ENCODE data around the gene C1orf116.
"Not testable (repeated sequence)": the region's sequence is repeated elsewhere in the genome, so short reads cannot be mapped to it uniquely, and the experiment has no call there.

The C1orf116 gene

DNA sequence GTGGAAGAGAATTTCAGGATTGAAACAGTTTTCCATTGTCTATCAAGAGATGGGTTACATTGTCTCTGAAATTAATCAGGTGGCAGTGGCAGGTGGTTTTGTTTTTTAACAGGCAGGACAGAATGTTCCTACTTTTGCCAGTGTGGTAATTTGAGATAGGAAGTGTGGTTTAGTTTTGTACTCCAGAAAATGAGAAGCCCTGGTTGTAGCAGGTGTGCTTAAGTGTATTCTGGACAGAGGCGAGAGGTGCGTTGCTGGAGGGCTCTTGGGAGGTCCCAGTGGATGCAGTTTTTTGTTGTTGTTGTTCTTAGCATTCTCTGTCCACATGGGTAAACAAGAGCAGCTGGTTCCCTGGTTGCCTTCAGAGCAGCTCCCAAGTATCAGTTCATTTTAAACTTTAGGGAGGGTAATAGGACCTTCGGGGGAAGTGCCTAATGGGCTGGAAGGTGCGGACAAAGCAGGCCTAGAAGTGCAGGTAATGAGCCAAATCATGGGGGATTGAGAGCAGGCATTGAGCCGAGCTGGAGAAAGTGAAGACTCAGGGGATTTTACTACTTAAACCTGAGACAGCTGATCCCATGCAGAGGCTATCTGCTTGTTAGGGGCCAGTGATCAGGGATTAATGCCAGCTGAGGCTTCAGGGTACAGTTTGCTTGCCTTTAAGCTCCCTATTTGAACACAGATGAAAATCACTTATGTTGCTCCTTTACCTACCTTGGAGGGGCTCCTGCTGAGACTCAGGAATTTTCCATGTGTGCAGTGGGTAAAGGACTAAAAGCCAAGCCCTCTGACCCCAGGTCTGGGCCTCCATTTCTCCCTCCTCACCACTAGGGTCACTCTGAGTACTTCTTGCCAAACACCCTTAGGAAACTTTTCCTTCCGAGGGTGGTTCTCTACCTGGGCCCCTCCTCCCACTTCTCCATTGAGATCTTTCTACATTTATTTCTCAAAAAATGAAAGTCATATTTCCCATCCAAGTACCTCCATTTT lies 26.6 kb upstream of the C1orf116 start:
- DNase-seq (ENCODE audit: low read depth), result no peak

DNA sequence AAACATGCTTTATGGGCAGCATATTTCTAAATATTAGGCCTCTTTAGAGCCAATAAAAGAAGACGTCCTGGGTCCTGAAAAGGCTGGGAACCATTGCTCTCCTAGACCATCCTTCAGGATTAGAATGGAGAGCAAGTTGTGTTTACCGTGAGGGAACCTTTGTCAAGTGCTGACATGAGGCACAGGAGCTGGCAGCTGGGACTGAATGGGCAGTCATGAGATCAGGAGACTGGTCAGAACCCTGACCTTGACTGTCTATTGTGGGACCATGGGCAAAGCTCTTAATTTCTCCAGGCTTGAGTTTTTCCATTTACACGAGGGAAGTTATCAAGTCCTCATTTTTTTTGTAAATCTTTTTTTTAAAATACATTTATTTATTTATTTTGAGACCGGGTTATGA lies 25.7 kb upstream of the C1orf116 start:
- DNase-seq (ENCODE audit: low read depth), result no peak

- DNase-seq (ENCODE audit: low read depth), result no peak
Observed at GRCh38 chr1:207056673-207057072, 24.1 kb upstream of the C1orf116 start.

DNA sequence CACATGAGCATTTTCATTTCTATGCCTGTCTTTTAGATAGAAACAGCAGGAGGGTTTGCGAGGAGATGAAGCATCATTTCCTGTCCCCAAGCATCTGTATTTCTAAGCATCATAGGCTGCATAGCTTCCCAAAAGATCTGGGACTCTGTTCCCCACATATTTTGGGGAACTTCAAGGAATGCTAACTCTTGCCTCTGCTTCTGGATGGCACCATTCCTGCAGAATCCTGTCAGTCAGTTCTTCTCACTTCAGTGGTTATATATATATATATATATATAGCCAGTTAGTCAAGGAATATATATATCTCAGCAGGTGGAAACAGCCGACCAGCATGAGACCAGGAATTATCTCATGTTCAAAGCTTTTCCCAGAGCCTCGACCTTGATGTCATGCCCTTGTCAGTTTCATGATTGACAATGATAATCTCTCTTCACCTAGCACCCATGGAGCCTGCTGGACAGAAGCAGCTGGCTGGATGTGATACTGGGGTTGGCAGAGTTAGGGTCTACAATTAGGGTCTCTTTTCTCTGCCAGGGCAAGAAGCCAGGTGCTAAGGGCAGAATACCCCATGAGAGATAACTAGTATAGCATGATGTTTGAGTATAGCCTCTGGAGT lies 22.9 kb upstream of the C1orf116 start:
- DNase-seq (ENCODE audit: low read depth), result no peak

DNA sequence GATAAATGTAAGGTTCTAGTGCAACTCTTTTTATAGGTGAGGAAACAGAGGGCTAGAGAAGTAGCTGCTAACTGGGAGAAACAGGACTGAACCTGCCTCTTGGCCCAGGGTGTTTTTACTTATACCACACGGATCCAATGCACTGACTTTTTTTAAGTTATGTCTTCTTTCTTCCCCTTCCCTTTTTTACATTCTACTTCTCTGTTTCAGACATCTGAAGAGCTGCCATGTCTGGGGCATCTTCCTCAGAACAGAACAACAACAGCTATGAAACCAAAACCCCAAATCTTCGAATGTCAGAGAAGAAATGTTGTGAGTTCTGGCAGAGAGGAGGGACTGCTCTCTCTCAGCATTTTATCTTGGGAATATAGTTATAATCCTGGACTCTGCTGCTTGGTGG lies 21.9 kb upstream of the C1orf116 start:
- no peak for DNase-seq (ENCODE audit: low read depth)

DNA sequence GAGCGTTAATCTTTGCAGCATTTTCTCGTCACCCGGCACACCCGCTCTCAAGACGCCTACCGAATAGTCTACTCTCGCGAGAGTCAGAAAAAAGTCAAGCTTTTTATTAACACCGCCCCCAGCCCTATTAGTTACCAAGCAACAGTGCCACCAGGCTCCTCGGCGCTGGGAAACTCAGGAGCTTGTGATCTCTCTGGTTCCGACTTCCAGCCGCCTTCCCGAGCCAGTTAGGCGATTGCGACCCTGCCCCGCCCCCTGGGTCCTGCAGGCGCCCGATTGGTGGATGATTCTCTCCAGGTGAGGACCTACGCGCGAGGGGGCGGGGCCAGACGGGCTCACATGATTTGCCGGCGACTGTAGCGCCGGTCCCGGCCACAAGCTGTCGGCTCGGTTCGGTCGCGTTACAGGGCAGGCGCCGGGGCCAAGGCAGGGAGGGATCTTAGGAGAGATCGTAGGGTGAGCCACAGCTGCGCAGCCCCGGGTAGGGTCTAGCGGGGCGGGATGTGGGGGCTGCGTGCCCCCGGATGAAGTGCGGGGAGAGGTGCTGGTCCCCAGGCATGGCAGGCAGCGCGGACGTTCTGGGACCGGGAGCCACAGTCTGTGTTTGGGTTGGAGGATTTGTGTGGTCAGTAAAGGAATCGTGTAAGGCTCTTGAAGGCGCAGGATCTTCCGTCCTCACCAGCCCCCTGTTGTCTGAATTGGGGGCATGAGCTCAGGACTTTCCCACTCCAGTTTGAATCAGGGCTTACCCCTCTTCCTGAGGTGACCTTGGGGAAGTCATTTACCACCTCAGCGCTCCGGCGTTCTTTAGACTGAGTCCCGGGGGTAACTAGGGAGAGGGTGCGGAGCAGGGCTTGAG lies 20.6 kb upstream of the C1orf116 start, which contains the start of gene PFKFB2:
PFKFB2 (plus strand) TSS at position 365 of the 859 bp plus-strand sequence. CDS start 1,443 bp downstream, outside the sequence.
- DNase-seq (ENCODE audit: low read depth), result peak; percentile 92

DNA sequence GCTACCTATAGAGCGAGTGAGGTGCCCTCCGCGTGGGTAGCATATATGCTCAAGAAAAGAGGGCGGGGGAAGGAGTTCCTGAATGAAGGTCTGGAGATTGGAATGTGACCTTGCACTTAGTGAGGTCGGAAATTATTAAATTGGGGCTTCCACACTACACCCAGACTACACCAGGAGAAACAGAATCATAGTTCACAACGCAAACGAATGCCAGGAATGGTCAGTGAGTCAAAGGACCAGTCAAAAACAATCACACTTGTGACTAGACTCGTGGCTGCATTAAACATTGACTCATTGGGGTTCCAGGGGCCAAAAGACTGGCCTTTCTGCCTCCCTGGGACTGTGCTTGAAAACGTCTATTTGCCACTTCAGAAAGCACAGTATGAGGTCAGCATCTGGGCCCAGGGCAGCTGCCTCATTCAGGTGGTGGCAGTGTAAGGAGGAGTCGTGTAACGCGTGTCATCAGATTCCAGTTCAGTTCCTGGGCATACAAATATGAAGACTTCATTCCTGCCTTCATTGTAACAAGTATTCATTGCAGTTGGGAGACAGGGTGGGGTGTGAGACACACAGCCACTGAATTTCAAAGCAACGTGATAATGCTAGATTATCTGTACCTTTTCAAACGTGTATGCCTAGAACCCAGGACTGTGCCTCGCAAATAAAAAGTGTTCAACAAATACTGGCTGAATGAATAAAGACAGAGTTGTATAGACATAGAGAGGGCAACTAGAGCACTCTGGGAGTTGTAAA lies 18.8 kb upstream of the C1orf116 start, which contains the start of gene YOD1:
YOD1 (minus strand) TSS at position 18 of the 753 bp plus-strand sequence. CDS start 178 bp downstream, outside the sequence.
- DNase-seq (ENCODE audit: low read depth), result peak; percentile 70

DNA sequence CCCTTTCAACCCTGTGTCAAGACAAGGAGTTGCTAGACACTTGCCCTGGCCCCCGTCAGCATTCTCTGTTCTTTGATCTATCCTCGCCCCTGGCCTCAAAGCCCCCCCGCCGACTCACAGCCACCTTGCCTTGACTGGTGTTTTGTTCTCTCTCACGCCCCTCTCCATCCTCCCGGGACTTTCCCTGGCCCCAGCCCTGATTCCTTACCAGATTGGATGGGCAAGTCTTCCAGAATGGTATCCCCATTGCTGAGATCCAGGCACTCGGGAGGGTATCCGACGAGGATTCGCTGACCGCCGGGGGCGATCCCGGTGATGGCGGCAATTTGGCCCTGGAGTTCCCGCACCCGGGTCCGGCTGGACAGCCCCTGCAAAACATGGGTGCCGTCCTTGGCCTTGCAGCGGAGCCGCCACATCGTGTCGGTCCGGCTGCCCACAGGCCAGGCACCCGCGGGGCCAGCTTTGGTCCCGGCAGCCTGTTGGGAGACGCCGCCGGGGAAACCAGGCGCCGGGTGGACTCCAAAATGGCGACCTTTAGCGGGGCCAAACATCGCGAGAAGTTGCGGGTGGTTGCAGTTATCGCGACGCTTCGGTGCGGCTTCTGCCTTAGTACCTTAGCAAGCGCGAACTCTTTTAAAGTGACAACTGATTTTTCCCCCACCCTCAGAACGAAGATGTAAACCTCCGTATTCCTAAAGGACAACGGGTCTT lies 18.1 kb upstream of the C1orf116 start:
- DNase-seq (ENCODE audit: low read depth), result peak; percentile 91

- peak; percentile 64 for DNase-seq (ENCODE audit: low read depth)
Observed at GRCh38 chr1:207049974-207050391, 17.4 kb upstream of the C1orf116 start.

DNA sequence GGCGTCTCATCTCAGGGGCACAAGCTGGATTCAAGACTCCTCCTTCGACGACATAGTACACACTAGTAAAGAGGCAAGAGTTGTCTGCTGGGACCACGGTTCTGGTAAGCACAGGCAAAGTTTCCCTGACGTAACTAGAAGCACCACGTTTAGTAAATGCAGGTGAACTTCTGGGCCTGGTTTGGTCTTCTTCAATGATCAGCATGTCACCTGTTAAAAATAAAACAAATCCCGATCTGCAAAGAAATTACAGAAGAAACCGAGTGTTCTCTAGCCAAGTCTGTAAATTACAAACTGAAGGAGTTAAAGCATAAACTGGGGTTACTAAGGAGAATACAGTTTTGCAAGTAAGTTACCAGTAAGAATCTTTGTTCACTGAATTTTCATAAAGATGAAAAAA lies 17.0 kb upstream of the C1orf116 start:
- no peak for DNase-seq (ENCODE audit: low read depth)

DNA sequence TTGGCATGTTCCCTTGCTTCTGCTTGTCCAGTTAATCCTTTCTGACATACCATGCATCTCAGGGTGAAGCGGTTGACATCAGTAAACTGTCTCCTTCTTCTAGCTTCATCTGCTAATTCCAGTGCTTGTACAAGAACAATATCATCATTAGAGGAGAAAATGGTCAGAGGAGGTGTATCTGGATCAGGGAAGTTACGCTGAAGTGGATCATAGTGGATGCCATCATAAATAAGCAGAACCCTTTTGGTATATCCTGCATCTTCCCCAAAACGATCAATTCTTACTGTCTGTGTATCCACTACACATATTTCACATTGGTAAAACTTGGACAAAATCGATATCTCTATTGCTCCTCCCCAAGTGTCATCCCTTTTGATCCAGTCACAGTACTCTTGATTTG lies 16.5 kb upstream of the C1orf116 start:
- DNase-seq (ENCODE audit: low read depth), result no peak

DNA sequence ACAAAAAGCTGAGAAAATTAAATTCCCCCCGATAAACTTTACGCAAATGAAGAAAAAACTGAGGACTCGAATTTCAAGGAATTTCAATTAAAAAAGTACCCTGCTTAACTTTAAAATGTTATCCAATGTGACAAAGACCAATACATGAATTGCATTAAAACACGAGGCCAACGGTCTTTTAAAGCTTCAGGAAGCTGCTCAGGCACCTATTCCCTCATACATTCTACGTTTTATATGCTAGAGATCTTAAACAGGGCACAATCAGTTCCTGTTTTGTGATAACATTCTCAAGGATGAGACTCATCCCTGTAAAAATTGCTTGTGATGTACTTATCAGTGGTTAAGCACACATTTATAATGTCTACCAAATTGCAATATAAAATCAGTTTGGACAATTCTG lies 15.5 kb upstream of the C1orf116 start:
- DNase-seq (ENCODE audit: low read depth), result no peak

- no peak for DNase-seq (ENCODE audit: low read depth)
Observed at GRCh38 chr1:207047505-207047904, 14.9 kb upstream of the C1orf116 start.

DNA sequence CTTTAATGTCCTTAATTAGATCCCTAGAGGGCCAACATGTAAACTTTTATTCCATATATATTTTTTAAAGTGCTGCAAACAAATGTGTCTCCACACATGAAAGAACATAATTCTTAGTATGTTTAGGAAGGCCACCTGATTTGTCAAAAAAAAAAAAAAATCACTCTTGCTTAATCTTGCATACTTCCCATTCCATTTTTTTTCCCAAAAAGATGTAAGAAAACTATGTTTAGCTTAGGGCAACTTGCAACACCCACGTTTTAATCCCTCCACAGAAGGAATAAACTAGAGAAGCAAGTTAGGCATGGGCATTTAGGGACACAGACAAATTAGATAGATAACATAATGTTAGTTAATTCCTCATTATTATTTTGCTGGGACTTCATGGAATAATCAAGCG lies 12.9 kb upstream of the C1orf116 start:
- peak; percentile 43 for DNase-seq (ENCODE audit: low read depth)

- DNase-seq (ENCODE audit: low read depth), result not testable (repeated sequence)
Observed at GRCh38 chr1:207041397-207041796, 8.8 kb upstream of the C1orf116 start.

GRCh38 chr1:207040181-207040533 lies 7.6 kb upstream of the C1orf116 start:
- peak; percentile 92 for DNase-seq (ENCODE audit: low read depth)

DNA sequence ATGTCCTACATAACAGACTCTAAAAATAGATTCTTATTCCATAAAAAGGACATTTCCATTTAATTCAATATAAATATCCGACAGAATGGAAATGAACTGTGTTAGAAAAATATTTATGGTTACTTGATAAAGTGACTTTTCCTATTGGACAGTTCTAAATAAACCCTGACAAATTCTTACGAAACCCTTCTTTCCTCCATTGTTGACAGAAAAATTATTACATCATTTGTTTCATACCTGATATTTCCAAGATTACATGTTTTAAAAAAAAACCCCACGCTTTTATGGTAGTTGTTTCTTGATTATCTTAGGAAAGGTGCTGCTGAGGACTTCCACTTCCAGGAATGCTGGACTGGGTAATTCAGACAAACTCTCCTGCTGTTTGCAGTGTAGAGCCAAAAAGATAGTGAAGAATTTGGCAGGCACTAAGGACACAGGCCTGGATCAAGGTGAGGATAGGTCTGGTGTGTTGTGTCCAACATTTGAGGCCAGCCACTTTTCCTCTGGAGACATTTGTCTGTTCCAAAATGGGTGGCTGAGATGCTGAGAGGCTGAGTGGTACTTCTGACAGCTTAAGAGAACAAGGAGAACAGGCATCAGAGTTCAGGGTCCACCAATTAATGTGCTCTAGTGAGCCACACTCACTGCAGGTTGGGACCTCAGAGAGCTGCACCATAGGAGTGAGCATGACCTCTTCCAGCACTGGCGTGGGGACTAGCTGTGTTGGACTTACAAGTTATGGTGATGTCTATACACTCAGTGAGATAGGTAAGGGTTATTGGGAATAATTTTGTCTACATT lies 7.0 kb upstream of the C1orf116 start:
- no peak for DNase-seq (ENCODE audit: low read depth)

GRCh38 chr1:207036865-207037264 lies 4.3 kb upstream of the C1orf116 start:
- DNase-seq (ENCODE audit: low read depth), result no peak

GRCh38 chr1:207035877-207036551 lies 3.5 kb upstream of the C1orf116 start:
- DNase-seq (ENCODE audit: low read depth), result peak; percentile 55

Measured in EH (cell line).